Left lung (tissue), 10 donors: ENCODE data around the gene TMEM245. TPM values are rescaled to one million over a fixed set of nuclear protein-coding genes. Genes with fewer than 3 reads are reported as not detected.

ENCODE experiments used
- ATAC-seq: fragments of 200-7000 bp; cut with Tn5 transposase; one replicate; pipeline ENCODE4 v1.9.1; 2020; ENCODE audit warnings: moderate library complexity
- DNase-seq, 4 donors: peaks; one replicate each; pipeline ENCODE4 v3.0.0-alpha.2; 2013 to 2020
- H3K27ac ChIP-seq, 2 donors: fragments of 200-600 bp; sonication (generic) in 1 of 2; one replicate each; pipeline versions ENCODE4 v1.5.0 to v1.8.0; 2020 to 2021
- H3K27me3 ChIP-seq, 2 donors: fragments of 200-600 bp; sonication (generic) in 1 of 2; one replicate each; pipeline versions ENCODE4 v1.5.0 to v1.8.0; 2020 to 2021
- H3K36me3 ChIP-seq, 2 donors: fragments of 200-600 bp; sonication (generic) in 1 of 2; one replicate each; pipeline versions ENCODE4 v1.5.0 to v1.8.0; 2020 to 2021
- H3K4me1 ChIP-seq, 2 donors: fragments of 200-600 bp; one replicate each; pipeline ENCODE4 v1.8.0; 2021
- H3K4me3 ChIP-seq, 2 donors: fragments of 200-600 bp; sonication (generic) in 1 of 2; one replicate each; pipeline versions ENCODE4 v1.5.0 to v1.8.0; 2020 to 2021; ENCODE audit warnings: mild to moderate bottlenecking in 1 of 2
- H3K9me3 ChIP-seq, 2 donors: fragments of 200-600 bp; sonication (generic) in 1 of 2; one replicate each; pipeline versions ENCODE4 v1.5.0 to v1.8.0; 2020 to 2021
- CTCF ChIP-seq, 2 donors: fragments of 200-600 bp; sonication (generic) in 1 of 2; IDR thresholded peaks; one replicate each; pipeline versions ENCODE4 v1.5.0 to v1.8.0; 2021; ENCODE audit warnings: antibody characterized with exemption in 2 of 2
- intact Hi-C, 2 donors: fragments of 100-400 bp; cut with DNase I; formaldehyde crosslinking; loops; one replicate each; pipeline versions ENCODE4 v1.11.2 to v1.14.2; 2022
- polyA plus RNA-seq, 6 donors: library from polyadenylated mRNA; unstranded; fragments of 120-200 nt; gene quantifications; one replicate each; pipeline ENCODE4 v1.2.1, GENCODE V29; 2013; ENCODE audit not compliant: insufficient read length in 6 of 6
- total RNA-seq, 2 donors: library from RNA; stranded (reverse); fragmentation: NEBNext Ultra II Directional; extraction: Animal tissue kit (Norgen Biotek cat#: 25700); gene quantifications; one replicate each; pipeline ENCODE4 v1.2.1, GENCODE V29; 2021
- donor health status: DM: no; HTN: yes; CAD: no.
- donor health status: DM: no; HTN: no; CAD: no.

Gene TMEM245
- total and polyA plus RNA-seq, 8 donors = 61.0 to 89.2 (median 81.7) TPM

GRCh38 chr9:109118808-109119438 lies 824 bp downstream of the TMEM245 start:
- no peaks in the 10 kb centered on the region for H3K27me3 ChIP-seq
- H3K4me1 ChIP-seq = peaks cover 10 to 54% of the 10 kb centered on the region in 2 donors
- H3K36me3 ChIP-seq = no peaks in the 10 kb centered on the region
- DNase-seq (peak in 1 of 4 donors; percentile 42), ATAC-seq (peak; percentile 1)
- H3K27ac ChIP-seq = peak overlapping the region; percentile 89 to 90
- H3K4me3 ChIP-seq = peak overlapping the region; percentile 90 to 91
- intact Hi-C loops = no loop called here
- no peaks in the 10 kb centered on the region for H3K9me3 ChIP-seq
- TF ChIP-seq CTCF (IDR thresholded peaks at IDR 0.05) = no peak

- peak; percentile 6 for ATAC-seq
- Histone ChIP-seq H3K36me3 (no peaks in the 10 kb centered on the region), H3K27ac (peak overlapping the region; percentile 89 to 90), H3K9me3 (no peaks in the 10 kb centered on the region), H3K27me3 (no peaks in the 10 kb centered on the region), H3K4me3 (peak overlapping the region; percentile 90 to 91), H3K4me1 (peaks cover 13 to 62% of the 10 kb centered on the region in 2 donors)
- DNase-seq = no peak
- no peak for TF ChIP-seq CTCF (IDR thresholded peaks at IDR 0.05)
- intact Hi-C loops = no loop called here
These were observed 1.6 kb downstream of the TMEM245 start for GRCh38 chr9:109117856-109118807.

- ATAC-seq = no peak
- Histone ChIP-seq H3K4me1 (peaks cover 23 to 82% of the 10 kb centered on the region in 2 donors), H3K36me3 (no peaks in the 10 kb centered on the region), H3K9me3 (no peaks in the 10 kb centered on the region), H3K27me3 (no peaks in the 10 kb centered on the region), H3K27ac (peak overlapping the region in 1 of 2 donors; percentile 16), H3K4me3 (no peak overlapping the region)
- no peak for TF ChIP-seq CTCF (IDR thresholded peaks at IDR 0.05)
- DNase-seq = no peak
- intact Hi-C loops = no loop called here
These were observed 3.7 kb downstream of the TMEM245 start for GRCh38 chr9:109115931-109116526.

- Histone ChIP-seq H3K27me3 (no peaks in the 10 kb centered on the region), H3K9me3 (no peaks in the 10 kb centered on the region), H3K27ac (peak overlapping the region; percentile 62 to 82), H3K36me3 (no peaks in the 10 kb centered on the region), H3K4me1 (peaks cover 29 to 88% of the 10 kb centered on the region in 2 donors), H3K4me3 (no peak overlapping the region)
- TF ChIP-seq CTCF (IDR thresholded peaks at IDR 0.05) = no peak
- DNase-seq (no peak), ATAC-seq (no peak)
- intact Hi-C loops = no loop called here
These were observed 5.1 kb downstream of the TMEM245 start for GRCh38 chr9:109114670-109115069.
